Measurements from ENCODE around the gene IL16.

DNA sequence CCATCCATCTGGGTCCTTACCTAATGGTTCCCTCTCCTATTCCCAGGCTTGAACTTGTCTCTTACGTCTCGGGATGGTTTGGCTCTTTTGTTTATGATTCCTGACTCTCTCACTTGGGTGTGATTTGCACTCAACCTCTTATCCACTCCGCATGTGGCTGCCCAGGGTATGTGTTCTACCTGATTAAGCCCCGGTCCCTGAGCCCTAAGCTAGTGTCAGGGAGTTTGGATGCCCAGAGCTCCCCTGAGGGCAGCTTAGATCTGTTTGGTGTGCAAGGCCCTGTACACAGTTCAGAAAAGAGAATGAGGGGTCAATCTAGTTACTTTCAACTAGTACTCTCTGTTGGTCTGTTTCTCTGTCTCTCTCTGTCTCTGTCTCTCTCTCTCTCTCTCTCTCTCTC is 143.2 kb downstream of the IL16 start:
- TF ChIP-seq, protein P1, sequence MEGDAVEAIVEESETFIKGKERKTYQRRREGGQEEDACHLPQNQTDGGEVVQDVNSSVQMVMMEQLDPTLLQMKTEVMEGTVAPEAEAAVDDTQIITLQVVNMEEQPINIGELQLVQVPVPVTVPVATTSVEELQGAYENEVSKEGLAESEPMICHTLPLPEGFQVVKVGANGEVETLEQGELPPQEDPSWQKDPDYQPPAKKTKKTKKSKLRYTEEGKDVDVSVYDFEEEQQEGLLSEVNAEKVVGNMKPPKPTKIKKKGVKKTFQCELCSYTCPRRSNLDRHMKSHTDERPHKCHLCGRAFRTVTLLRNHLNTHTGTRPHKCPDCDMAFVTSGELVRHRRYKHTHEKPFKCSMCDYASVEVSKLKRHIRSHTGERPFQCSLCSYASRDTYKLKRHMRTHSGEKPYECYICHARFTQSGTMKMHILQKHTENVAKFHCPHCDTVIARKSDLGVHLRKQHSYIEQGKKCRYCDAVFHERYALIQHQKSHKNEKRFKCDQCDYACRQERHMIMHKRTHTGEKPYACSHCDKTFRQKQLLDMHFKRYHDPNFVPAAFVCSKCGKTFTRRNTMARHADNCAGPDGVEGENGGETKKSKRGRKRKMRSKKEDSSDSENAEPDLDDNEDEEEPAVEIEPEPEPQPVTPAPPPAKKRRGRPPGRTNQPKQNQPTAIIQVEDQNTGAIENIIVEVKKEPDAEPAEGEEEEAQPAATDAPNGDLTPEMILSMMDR (IDR thresholded peaks at IDR 0.05): no peak
- no peak for TF ChIP-seq POLR2A (IDR thresholded peaks at IDR 0.05)
